GM15510 (cell line): ENCODE results near the gene RGMB.

Experiments
- POLR2A ChIP-seq: IDR thresholded peaks from 3 replicates; pipeline ENCODE4 v1.6.1; 2011; ENCODE audit warnings: borderline replicate concordance; ENCODE audit not compliant: insufficient read length; ENCODE audit errors: extremely low read depth

The RGMB gene

DNA sequence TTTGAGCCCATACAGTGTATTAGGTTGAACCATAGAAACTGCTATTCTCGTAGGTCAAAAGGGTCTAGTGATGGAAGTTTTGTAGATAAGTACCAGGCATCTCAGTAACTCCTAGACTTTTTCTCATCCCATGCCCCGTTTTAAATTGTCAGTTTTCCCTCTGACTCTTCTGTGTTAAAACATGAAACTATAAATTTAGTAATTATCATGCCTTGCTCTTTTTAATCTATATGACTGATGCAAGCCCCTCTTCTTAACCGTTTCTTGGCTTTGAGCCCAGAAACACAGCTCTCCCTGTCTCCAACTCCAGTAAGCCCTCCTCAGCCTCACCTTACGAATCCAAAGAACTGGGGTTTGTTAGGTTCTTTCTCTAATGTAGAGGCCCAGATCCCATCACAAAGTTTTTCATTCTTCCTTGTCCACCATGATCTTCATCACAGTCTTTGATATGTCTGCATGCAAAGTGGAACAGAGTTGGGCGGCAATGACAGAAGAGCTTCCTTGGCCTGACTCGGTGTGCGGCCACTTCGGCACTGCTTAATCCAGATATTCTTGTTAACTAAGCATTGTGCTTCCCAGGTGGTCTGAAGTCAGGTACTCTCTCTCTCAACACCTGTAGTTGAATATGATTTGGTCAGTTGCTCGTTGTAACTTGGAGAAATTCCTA lies 21.1 kb downstream of the RGMB start:
- TF ChIP-seq POLR2A = no peak

DNA sequence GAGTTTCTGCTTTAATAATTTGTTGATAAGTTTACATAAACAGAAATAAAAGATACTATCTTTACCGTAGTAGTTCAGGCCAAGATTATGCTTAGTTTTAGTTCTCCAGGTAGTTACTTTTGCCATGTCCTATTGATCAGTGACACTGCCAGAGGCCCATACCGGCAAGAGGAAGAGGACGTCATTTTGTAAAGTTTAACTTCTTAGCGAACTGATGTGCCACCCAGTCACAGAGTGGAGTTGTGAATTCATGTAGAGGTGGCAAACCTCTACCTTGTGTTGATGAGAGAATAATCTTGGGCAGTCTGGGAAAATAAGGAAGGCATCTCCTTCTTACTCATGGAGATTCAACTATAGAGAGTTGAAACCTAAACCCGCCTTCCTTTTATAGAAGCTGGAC lies 21.8 kb downstream of the RGMB start:
- no peak for TF ChIP-seq POLR2A

DNA sequence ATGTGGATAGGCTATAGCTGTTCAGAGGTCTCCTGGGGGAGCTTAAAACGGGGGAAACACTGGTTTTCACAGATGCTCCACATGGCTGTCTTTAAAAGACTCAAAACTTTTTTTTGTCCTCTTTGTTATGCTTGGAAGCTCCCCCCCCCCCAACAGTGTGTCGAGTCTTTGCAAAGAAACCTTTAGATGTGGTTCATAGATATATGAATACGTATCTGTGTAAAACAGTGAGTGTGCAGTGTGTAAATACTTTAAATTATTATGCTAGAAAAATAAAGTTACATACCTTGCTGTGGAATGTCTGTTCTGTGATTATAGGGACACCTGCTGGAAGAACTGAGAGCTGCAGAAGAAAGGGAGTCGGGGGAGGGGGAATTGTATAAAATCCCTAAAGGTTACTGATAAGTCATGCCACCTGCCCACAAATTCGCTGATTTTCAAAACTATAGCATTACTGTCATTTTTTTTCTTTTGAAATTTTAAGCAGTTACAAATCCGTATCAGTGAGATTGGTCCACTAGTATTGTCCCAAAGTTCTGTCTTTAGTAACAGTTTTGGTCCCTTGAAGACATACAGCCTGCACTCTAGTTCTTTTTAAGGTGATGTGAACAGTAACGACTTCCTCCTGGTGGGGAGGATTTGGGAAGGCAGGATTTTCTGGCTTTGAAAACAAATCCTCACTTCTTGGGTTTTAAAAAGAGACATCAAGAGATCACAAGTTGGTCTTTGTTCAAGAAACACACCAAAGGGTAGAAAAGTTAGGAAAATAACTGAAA lies 22.9 kb downstream of the RGMB start:
- TF ChIP-seq POLR2A = no peak

DNA sequence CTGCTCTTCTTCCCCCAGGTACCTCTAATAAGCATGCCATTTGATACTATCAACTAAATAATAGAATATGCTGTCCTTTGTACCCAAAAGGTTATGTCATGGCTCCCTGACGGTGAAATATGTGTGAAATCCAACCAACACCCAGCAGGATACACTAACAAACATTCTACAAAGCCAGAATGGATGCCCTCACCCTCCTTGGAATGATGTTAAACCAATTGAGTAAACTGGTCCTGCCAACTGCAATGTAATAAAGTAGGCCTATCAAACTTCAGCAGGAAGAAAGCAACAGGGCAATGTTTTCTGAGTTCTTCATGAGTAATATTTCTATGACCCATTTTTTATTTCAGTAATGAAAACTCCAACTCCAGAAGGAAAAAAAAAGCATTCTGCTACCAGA lies 24.9 kb downstream of the RGMB start:
- no peak for TF ChIP-seq POLR2A

DNA sequence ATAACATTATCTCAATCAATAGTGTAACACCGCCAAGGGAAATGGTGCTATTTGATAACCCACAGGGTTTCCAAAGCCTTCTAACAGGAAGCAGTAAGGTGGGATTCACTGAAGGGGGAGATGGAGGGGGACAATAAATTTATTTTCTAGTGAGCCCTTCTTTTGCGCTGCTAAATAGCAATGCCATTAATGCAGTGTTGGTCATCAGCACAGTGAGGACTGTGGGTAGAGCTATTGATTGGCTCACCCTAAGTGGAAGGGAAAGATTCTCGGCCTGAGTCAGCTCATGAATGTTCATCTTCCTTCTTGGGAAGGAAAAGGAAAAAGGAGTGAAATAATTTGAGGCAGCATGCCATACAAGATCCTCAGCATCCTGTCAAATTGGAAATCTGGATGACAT lies 25.4 kb downstream of the RGMB start:
- no peak for TF ChIP-seq POLR2A

DNA sequence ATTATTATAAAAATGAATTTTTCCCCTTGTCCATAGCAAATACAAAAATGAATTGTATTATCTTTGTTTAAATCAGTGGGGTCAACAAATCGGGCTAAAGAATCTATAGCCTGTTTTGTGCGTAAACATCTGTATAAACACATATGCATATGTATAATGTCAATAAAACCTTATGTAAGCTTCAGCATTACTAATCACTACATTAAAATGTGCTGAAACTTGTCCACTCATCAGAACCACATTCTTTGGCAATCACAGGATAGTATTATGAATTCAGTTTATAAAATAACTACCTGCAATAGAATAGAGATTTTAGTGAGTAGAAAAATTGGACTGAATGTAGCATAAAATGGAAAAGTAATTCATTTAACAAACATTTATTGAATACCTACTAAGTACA lies 30.6 kb downstream of the RGMB start:
- no peak for TF ChIP-seq POLR2A

DNA sequence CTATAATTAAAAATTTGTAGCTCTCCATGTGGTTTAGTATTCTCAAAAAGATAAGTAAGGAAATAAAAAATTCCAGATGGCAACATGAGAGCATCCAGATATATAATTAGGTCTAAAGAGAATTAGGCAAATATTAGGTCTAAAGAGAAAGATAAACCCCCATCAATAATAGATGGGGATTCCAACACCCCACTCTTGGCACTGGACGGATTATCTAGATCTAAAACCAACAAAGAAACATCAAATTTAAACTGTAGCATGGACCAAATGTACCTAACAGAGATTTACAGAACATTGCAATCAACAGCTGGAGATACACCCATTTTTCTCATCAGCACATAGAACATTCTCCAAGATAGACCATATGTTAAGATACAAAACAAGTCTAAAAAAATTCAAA lies 31.6 kb downstream of the RGMB start:
- TF ChIP-seq POLR2A = no peak

DNA sequence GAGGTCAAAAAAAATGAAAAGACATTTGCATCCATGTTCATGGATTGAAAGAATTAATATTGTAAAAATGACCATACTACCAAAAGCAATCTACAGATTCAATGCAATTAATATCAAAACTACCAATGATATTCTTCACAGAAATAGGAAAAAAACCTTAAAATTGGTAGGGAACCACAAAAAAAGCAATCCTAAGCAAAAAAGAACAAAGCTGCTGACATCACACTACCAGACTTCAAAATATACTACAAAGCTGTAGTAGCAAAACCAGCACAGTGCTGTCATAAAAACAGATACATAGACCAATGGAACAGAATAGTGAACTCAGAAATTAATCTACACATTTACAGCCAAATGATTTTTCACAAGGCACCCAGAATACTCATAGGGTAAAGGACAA lies 34.3 kb downstream of the RGMB start:
- no peak for TF ChIP-seq POLR2A

DNA sequence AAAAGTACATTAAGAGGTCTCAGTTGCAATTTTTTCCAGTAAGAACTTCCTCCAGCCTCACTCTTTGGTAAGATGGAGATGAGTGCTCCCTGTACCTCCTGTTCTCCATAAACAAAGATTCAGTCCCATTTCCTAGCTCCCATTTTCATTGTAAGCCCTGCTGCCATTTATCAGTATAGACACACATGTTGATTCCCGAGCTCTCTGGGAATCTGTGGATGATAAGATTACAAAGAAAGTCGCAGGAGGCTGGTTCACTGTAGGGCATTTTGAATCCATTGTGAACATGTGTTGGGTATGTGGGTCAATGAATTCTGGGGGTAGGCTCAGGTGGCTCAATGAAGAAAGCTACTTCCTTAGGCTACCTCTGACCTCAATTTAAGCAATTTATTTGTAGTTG lies 36.7 kb downstream of the RGMB start:
- TF ChIP-seq POLR2A = no peak

DNA sequence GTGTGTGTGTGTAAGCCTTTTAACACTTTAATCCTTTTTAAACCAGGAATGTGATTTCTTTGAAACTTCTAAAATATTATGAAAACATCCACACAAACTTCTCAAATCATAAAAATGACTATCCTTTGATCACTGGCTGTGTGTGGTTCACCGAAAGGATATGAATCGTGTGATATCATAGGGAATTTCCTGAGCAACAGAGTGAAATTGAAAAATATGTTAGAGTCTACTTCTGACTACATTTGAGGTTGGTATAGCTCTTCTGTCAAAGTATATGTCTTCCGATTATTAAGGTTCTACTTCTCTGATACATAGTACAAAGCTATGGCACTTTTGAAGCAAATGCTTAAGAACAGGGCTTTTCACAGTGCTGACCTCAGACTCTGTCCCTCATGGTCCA lies 40.3 kb downstream of the RGMB start:
- no peak for TF ChIP-seq POLR2A

DNA sequence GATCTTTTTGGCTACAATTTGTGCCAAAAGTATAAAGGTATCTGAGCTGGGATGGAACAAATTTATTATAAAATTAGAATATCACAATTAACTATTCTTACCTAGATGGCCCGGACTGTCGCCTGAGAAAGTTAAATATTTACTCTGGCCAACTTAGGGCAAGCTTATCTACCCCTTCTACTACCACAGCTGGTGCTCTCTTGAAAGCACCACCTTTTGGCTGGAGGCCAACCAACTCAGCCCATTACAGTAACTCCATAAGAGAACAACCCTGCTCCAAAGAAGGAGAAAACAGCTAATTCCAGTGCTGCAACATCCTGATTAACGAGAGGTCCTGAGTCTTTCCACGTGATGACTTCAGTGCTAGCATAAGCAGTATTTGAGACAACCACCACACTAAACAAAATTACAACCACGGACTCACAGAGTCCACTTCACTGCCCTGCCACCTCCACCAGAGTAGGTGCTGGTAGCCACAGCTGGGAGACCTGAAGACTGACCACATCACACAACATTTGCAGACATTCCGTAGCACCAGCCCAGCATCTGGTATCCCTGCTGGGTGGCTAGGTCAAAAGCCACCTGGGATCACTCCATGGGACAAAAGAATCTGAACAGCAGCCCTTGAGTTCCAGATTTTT lies 43.2 kb downstream of the RGMB start:
- TF ChIP-seq POLR2A = no peak

DNA sequence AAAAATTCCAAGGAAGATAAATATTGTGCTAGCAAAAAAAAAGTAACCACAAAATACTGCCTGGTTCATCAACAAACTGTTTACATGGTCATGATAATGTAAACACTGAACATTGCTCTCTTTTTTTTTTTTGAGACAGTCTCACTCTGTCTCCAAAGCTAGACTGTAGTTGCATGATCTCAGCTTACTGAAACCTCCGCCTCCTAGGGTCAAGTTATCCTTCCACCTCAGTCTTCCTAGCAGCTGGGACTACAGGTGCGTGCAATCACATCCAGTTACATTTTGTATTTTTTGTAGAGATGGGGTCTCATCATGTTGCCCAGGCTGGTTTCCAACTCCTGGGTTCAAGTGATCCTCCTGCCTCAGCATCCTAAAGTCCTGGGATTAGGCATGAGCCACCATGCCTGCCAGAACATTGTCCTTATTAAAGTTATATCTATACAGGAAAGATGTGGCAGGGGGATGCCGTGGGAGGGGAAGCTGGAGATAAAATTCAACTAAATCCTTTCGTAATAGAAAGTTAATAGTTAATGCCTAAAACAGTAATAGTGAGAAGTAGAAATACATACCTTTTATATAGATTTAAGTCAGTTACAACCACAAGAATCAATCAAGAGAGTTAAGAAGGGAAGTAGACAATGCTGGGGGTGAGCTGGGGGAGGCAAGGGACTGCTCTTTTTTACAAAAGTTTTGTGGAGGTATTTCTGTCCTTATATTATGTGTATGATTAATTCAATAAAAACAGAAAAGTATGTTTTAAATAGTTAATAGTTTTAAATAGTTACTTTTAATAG lies 52.3 kb downstream of the RGMB start:
- TF ChIP-seq POLR2A = no peak

DNA sequence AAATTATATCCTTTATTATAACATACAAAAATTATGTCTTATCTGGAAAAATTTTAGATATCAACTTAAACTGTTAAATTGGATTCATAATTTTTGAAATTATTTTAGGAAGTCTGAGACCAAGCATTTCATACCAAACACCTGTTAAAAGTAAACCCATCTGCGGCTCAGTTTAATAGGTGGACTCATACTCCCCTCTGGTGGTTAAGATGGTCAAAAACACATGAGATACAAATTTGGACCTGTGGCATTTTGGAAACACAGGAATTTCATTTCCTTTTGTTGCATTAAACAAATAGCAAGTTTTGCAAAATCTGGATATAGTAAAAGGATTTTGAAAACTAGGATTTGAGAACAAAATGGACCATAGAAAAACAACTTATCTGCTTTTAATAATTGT lies 53.7 kb downstream of the RGMB start:
- no peak for TF ChIP-seq POLR2A

DNA sequence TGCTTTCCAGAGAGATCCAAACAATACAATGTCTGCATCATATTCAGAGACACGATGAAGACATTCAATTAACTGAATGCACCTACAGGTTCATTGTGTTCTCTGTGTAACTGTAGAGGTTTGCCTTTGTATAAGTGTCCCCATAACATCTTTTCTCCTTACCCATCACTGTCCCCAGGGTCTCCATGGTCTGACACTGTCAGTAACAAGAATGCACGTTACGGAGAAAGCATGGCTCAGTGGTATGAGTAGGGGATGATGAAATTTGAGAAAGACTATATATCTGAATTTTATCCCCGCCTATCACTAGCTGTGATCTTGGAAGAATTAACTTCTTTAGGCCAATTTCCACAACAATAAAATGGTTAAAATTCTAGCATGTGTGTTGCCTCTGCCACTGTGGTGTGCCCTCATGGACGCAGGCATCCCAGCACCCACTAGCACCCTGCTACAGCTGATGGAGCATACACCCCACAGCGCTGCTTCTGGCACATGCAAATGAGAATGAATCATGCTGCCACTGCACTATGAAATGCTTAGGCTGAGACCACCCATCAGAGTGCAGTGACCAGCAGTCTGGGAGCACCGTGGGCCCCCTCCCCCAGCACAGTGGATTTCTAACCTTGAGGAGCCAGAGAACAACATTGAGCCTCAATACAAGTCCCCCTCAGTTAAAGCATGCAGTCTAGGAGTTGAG lies 54.3 kb downstream of the RGMB start:
- TF ChIP-seq POLR2A = no peak
